Lower leg skin (tissue), 4 donors: Measurements from ENCODE around the gene ADAMTS16. TPM values are rescaled to one million over a fixed set of nuclear protein-coding genes. Genes with fewer than 3 reads are reported as not detected.

Source experiments
- DNase-seq, 2 donors: peaks; one replicate each; pipeline ENCODE4 v3.0.0-alpha.2; 2019; ENCODE audit warnings: low spot score in 2 of 2
- H3K4me3 ChIP-seq: fragments of 200-600 bp; sonication (generic); 2 replicates; pipeline ENCODE4 v1.5.1; 2017; ENCODE audit warnings: mild to moderate bottlenecking, low read depth; ENCODE audit not compliant: poor library complexity, severe bottlenecking
- POLR2A ChIP-seq, 2 donors: fragments of 450-650 bp; IDR thresholded peaks; one replicate each; pipeline ENCODE4 v1.6.1; 2016 to 2017; ENCODE audit warnings: antibody characterized with exemption in 2 of 2, mild to moderate bottlenecking in 1 of 2, moderate library complexity in 1 of 2
- WGBS, 2 donors: methylation state at CpG; one replicate each; pipeline ENCODE4 v1.1.5; 2018; 5-methylcytosine and 5-hydroxymethylcytosine counted together
- intact Hi-C: fragments of 100-400 bp; cut with DNase I; formaldehyde crosslinking; loops from one replicate; pipeline ENCODE4 v1.15.0; 2023; ENCODE audit warnings: low total_unique reads
- total RNA-seq, 4 donors: library from RNA; depleted of rRNA; stranded (reverse); fragments of >200 nt; gene quantifications; one replicate each; pipeline ENCODE4 v1.1.0, GENCODE V29; 2016
- TF ChIP-seq, protein P1 (sequence below), 3 donors: fragments of 450-650 bp; IDR thresholded peaks; one replicate each; pipeline ENCODE4 v1.5.1; 2016; ENCODE audit warnings: antibody characterized with exemption in 3 of 3, mild to moderate bottlenecking in 3 of 3, moderate library complexity in 2 of 3

The ADAMTS16 gene, protein sequence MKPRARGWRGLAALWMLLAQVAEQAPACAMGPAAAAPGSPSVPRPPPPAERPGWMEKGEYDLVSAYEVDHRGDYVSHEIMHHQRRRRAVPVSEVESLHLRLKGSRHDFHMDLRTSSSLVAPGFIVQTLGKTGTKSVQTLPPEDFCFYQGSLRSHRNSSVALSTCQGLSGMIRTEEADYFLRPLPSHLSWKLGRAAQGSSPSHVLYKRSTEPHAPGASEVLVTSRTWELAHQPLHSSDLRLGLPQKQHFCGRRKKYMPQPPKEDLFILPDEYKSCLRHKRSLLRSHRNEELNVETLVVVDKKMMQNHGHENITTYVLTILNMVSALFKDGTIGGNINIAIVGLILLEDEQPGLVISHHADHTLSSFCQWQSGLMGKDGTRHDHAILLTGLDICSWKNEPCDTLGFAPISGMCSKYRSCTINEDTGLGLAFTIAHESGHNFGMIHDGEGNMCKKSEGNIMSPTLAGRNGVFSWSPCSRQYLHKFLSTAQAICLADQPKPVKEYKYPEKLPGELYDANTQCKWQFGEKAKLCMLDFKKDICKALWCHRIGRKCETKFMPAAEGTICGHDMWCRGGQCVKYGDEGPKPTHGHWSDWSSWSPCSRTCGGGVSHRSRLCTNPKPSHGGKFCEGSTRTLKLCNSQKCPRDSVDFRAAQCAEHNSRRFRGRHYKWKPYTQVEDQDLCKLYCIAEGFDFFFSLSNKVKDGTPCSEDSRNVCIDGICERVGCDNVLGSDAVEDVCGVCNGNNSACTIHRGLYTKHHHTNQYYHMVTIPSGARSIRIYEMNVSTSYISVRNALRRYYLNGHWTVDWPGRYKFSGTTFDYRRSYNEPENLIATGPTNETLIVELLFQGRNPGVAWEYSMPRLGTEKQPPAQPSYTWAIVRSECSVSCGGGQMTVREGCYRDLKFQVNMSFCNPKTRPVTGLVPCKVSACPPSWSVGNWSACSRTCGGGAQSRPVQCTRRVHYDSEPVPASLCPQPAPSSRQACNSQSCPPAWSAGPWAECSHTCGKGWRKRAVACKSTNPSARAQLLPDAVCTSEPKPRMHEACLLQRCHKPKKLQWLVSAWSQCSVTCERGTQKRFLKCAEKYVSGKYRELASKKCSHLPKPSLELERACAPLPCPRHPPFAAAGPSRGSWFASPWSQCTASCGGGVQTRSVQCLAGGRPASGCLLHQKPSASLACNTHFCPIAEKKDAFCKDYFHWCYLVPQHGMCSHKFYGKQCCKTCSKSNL
- under 1 TPM in 1 of 4 donors, not detected in 3; 0.55 TPM for total RNA-seq

DNA sequence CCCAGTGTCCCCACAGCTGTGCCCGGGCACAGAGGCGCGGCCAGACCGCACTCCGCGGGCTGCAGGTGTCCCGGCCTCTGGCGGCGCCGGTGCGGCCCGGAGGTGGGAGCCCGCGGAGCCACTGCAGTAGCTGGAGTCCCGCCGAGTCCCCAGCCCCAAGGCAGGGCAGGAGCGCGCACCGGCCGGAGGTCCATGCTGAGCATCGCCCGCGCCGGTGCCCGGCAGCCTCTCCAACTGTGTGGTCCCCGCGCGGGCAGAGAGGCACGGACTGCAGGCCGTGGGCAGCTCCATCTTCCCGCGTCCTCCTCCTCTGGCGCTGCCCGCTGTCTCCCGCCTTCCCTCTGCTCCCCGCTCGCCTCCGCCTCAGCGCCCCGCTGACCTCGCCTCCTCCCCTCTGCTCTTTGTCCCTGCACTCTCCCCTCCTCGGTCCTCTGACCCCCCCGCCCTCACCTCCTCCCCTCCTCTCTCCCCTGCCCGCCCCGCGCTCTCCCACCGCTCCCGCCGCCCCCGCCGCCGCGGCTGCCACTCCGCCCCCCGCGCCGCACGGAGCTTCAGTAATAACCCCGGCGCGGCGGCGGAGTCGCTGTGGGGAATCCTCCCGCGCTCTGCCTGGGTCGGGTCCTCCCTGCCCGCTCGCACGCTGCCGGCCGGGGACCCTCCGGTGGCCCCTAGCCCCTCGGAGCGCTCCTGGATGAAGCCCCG, at the start of gene ADAMTS16:
ADAMTS16 (plus strand) TSS at position 554 of the 702 bp plus-strand sequence; CDS start at position 692, 138 bp downstream.
- H3K4me3 ChIP-seq, result no peak within 1 kb of the TSS
- intact Hi-C loops, result loop anchor here (5.0 kb wide), 1 partner anchor 277 kb away; no protein-coding TSS in a partner anchor
- DNase-seq, result no peak
- no peak for TF ChIP-seq POLR2A (IDR thresholded peaks at IDR 0.05)
- TF ChIP-seq, protein P1, sequence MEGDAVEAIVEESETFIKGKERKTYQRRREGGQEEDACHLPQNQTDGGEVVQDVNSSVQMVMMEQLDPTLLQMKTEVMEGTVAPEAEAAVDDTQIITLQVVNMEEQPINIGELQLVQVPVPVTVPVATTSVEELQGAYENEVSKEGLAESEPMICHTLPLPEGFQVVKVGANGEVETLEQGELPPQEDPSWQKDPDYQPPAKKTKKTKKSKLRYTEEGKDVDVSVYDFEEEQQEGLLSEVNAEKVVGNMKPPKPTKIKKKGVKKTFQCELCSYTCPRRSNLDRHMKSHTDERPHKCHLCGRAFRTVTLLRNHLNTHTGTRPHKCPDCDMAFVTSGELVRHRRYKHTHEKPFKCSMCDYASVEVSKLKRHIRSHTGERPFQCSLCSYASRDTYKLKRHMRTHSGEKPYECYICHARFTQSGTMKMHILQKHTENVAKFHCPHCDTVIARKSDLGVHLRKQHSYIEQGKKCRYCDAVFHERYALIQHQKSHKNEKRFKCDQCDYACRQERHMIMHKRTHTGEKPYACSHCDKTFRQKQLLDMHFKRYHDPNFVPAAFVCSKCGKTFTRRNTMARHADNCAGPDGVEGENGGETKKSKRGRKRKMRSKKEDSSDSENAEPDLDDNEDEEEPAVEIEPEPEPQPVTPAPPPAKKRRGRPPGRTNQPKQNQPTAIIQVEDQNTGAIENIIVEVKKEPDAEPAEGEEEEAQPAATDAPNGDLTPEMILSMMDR (IDR thresholded peaks at IDR 0.05), result no peak
- 1 to 3% methylated on average over 30 to 49 of the region's 76 CpGs for WGBS, 2 donors

DNA sequence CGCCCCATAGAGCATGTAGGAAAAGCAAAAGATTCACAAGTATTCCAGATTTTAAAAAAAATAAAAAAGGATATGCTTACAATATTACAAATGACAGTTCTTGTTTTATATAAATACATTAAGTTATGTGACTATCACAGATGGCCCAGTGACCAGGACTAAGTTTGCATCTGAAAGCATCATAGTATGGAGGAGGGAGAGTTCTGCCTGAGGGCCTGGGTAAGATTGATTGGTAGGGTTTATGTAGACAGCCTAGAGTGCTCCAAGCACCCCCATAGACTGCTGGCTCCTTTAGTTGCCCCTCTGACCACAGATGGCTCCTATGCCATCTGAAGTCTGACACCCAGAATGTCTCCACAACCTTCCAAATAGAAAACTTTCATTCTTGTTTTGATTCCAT, 48.0 kb upstream of the ADAMTS16 start:
- intact Hi-C loops, result no loop called here
- no peak overlapping the region for H3K4me3 ChIP-seq
- no peak for TF ChIP-seq POLR2A (IDR thresholded peaks at IDR 0.05)
- TF ChIP-seq, protein P1 (IDR thresholded peaks at IDR 0.05), result no peak
- DNase-seq, result no peak
- WGBS, 2 donors, result 0 to 80% methylated on average over 1 of the region's 1 CpG

DNA sequence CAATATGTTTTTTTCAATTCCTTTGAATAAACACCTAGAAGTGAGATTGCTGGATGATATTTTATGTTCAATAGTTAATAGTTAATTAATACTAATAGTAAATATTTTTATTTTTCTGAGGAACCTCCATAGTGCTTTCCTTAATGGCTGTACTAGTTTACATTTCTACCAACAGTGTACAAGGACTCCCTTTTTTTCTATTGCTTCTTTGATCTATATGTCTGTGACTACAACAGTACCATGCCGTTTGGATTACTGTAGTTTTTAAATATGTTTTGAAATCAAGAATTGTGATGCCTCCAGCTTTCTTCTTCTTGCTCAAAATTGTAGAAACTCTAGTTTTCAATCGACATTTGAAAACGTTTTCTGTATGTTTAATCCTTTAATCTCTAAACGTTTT, 39.5 kb upstream of the ADAMTS16 start:
- 77 to 82% methylated on average over 4 of the region's 4 CpGs for WGBS, 2 donors

DNA sequence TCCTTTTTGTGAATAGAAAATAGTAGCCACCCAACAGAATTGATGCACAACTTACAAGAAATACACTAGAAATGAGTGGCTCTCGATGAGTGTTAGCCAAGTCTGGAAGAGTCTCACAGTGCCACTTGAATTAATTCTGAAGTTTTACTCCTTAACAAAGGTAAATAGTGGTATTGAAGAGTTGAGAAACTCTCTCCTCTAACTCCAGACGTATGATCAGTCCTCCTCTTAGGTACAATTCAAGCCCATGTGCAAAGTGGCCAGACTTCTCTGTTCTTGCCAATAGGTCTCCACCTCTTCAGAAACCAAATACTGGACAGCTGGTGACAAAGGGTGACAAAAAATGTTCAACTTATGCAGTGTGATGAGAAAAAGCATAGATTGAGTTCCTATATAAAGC, 38.5 kb upstream of the ADAMTS16 start:
- intact Hi-C loops, result no loop called here
- DNase-seq, result no peak
- TF ChIP-seq, protein P1 (IDR thresholded peaks at IDR 0.05), result no peak
- TF ChIP-seq POLR2A (IDR thresholded peaks at IDR 0.05), result no peak
- WGBS, 2 donors, result 44 to 77% methylated on average over 2 of the region's 2 CpGs
- no peak overlapping the region for H3K4me3 ChIP-seq

More for the DNA sequence above, 39.5 kb upstream of the ADAMTS16 start:
- intact Hi-C loops, result no loop called here
- DNase-seq, result no peak
- H3K4me3 ChIP-seq, result no peak overlapping the region
- TF ChIP-seq, protein P1 (IDR thresholded peaks at IDR 0.05), result no peak
- no peak for TF ChIP-seq POLR2A (IDR thresholded peaks at IDR 0.05)

DNA sequence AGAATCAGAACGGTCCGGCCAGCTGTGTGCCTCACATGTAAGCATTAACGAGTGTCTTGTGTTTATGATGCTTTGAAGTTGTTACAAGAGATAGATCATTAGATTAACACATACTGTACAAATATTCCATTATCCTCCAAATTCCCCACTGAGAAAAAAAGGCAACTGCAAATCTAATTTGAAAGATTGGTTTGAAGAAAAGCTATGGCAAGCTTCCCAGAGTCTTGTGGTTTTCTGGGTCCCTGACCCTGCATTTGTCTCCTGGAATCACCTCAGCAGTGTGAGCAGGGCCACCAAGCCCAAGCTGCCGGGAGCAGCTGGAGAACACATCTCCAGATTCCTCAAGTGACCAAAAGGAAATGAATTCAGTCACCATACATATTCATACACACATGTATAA, 36.9 kb upstream of the ADAMTS16 start:
- DNase-seq, result no peak
- TF ChIP-seq POLR2A (IDR thresholded peaks at IDR 0.05), result no peak
- TF ChIP-seq, protein P1 (IDR thresholded peaks at IDR 0.05), result no peak
- WGBS, 2 donors, result 47 to 51% methylated on average over 4 of the region's 4 CpGs
- no peak overlapping the region for H3K4me3 ChIP-seq
- intact Hi-C loops, result no loop called here
